Activated CD4-positive, alpha-beta T cell treated with anti-CD3 and anti-CD28 coated beads for 24 hours (primary cell): ENCODE results near the gene PINK1.
A peak's percentile ranks its signal among the peaks of the same experiment; 100 is the strongest.

Experiments used
- DNase-seq, 2 donors: peaks; one replicate each; pipeline ENCODE4 v3.0.0-alpha.2; 2020; ENCODE audit warnings: low read depth in 2 of 2

Gene PINK1

GRCh38 chr1:20680269-20680668 lies 47.0 kb downstream of the PINK1 start:
- no peak for DNase-seq

GRCh38 chr1:20681999-20682398 lies 48.7 kb downstream of the PINK1 start:
- DNase-seq, result no peak

GRCh38 chr1:20682571-20683236 lies 49.4 kb downstream of the PINK1 start:
- no peak for DNase-seq

GRCh38 chr1:20683614-20684013 lies 50.4 kb downstream of the PINK1 start:
- no peak for DNase-seq

GRCh38 chr1:20684050-20684620 lies 50.9 kb downstream of the PINK1 start:
- no peak for DNase-seq

GRCh38 chr1:20684651-20685050 lies 51.4 kb downstream of the PINK1 start:
- DNase-seq, result no peak

- DNase-seq, result no peak
Measured at GRCh38 chr1:20685099-20685662, 51.9 kb downstream of the PINK1 start.

- no peak for DNase-seq
Measured at GRCh38 chr1:20685741-20686140, 52.5 kb downstream of the PINK1 start.

- no peak for DNase-seq
Measured at GRCh38 chr1:20686883-20687725, 53.8 kb downstream of the PINK1 start.

GRCh38 chr1:20689645-20690056 lies 56.4 kb downstream of the PINK1 start:
- no peak for DNase-seq

- DNase-seq, result no peak
Measured at GRCh38 chr1:20691872-20692271, 58.6 kb downstream of the PINK1 start.

- DNase-seq, result no peak
Measured at GRCh38 chr1:20693623-20694022, 60.4 kb downstream of the PINK1 start.

GRCh38 chr1:20695515-20695914 lies 62.3 kb downstream of the PINK1 start:
- DNase-seq, result no peak

GRCh38 chr1:20696397-20697333 lies 63.4 kb downstream of the PINK1 start:
- peak; percentile 57 to 61 for DNase-seq

- no peak for DNase-seq
Measured at GRCh38 chr1:20697563-20697962, 64.3 kb downstream of the PINK1 start.

- no peak for DNase-seq
Measured at GRCh38 chr1:20698195-20698910, 65.1 kb downstream of the PINK1 start.

GRCh38 chr1:20699558-20699957 lies 66.3 kb downstream of the PINK1 start:
- DNase-seq, result no peak

GRCh38 chr1:20700636-20701215 lies 67.5 kb downstream of the PINK1 start:
- DNase-seq, result no peak
